EH (cell line): Measurements from ENCODE around the gene ALPK3.

ENCODE experiments used
- DNase-seq: peaks from one replicate; pipeline ENCODE4 v3.0.0-alpha.2; 2015; ENCODE audit warnings: low read depth

The ALPK3 gene

DNA sequence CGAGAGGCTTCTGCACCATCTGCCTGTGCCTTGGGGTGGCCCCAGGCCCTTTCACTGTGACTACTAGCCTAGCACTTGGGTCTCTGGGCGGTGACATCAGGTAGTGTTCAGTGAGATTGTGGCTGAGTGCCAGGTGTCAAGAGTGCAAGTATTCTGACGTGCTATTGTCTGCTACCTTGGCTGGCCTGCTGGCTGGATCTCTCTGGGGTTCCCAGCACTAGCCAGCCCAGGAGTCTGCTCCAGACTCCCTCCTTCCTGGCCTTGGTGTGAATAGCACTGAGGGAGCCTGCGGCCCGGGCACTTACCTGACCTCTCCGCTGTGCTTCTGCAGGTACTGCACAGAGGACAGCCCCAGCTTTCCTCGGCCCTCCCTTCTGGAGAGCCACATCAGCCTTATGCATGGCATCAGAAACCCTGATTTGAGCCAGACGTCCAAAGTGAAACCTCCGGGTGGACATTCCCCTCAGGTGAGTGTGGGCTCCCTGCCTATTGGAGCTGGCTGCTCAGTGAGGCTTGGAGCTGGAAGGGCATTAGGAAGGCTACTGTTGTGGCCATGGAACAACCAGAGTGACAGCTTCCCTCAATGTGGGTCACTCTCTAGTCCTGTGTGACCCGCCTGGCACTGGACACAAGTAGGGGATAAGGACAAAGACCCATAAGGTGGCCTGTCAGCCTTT lies 17.5 kb upstream of the ALPK3 start:
- DNase-seq, result no peak

DNA sequence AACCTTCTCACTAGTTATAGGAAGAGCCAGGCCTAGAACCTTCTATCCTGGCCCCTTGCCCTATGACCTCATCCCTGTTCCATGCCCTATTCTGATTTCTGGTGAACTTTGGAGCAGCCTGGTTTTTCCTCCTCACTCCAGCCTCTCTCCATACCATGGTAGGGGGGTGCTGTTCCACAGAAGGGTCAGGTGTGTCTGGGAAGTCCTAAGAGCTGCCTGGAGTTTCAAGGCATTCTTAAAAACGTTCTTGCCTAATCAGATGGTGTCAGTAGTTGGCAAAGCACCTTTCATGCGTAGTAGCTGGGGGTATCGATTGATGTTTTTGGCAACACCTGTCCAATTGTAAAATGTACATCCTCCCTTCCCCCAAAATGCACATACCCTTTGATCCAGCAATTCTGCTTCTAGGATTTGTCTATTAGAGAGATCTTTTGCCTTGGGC lies 16.8 kb upstream of the ALPK3 start:
- no peak for DNase-seq

DNA sequence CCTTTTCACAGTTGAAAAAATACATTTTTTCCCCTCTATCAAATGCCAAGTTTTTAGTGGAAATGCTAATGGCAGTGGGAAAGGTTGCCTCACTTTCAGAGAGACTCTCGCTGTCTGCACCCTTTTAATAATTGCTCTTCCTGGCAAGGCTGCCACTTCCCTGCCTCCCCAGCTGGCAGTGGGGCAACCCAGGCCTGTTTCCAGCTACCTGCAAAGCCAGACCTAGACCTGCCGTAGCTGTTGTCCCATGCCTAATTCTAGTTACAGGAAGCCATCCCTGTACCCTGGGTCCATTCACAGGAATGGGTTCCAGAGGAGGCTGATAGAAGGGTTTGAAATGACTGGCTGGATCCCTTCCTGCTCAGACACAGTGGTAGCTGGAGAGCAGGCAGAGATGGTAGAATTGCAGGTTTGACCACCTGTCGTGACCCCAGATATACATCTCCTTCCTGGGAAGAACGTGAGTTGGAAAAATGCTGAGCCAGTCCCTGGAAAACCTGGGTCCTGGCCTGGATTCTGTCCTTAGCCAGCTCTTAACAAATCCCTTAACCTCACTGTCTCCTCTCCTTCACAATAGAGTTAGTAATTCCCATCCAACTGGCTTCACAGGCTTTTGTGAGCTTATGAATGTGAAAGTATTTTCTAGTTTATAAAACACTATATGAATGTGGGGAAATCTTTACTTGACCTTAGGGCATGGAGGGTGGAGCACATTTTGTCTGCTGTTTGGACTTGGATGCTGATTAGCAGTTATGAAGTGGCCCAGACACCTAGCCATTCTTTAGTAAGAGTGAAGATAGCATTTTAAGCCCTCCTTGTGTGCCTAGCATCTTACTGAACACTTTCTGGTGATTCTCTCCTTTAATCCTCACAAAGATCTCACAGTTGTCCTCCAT lies 12.9 kb upstream of the ALPK3 start:
- DNase-seq, result no peak

DNA sequence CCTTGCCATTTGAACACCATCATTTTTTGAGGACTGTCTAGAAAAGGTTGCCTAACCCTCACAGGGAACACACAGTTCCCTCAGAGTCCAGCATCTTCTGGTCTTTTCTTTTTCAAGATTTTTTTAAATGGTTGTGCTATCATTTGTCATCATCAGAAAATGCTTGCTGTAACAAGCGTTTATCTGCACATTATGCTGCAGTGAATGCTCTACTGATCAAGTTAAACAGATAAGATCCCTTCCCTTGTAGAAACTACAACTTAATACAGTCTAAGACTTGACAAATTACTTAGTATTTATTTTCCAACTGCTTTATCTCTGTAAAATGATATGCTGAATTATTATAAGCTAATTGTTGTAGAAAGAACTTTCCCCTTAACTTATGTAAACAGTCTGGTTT lies 11.9 kb upstream of the ALPK3 start:
- DNase-seq, result no peak

DNA sequence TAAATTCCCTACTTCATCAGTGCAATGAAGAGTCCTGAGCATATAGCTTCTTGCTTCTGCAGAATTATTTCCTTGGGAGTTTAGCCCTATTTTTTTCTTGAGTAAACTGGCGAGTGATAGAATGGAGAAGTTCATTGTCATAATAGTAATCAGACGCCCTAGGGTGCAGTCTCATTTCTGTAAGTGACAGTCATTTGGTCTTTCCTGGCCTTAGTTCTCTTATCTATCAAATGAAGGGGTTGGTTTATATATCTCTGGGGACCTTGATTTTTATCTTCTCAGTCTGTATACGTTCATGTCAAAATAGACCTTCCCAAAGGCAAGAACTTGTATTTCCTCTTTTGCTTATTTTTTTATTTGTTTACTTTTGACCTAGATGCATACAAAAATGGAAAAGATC lies 9.9 kb upstream of the ALPK3 start:
- DNase-seq, result no peak

DNA sequence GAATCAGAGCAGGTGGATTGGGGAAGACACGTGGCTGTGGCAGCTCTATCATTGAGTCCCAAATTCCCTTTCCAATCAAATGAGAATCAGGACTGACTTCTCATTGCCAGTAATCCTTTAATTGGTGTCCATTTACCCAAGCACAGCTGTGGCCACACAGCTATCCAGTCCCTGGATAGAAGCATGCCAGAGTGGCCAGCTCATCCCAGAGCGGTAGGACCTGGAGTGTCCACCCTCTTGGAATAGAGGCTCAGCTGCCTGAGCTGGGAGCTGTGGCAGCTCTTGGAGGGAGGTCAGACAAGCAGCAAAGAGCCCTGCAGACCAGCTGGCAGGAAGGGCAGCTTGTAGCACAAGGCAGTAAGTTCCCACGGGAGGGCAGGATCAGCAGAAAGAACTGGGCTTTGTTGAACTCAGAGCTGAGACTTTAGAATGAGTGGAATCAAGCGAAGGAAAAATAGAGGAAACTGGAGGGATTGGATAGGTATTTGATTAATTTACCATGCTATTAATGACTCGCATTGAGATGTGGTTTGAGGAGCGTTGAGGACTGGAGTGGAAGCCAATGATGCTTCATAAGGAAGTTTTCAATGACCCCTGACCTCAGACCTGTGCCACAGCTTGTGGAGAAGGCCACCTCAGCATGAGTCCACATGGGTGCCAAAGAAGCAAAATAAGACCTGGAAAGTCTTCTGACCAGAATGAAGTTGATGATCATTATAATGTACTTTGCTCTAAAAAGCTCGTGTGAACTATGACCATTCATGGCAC lies 6.9 kb upstream of the ALPK3 start:
- DNase-seq, result peak; percentile 62

DNA sequence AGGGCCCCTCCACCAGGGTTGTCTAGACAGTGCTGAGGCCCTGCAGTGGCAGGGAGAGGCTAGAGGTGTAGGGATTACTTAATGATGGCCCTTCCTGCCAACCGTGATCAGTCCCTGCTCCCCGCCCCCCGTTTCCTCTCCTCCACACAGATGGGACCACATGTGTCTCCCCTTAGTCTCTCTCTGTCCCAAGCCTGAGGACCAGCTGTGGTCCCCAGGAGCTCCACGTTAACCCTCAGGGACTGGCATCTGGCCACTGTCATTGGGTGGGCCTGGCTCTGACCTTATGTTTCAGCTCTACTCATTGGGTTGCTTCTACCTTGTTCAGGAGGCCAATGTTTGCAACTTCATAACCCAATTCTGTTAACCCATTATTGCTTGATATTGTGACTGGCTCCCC lies 6.0 kb upstream of the ALPK3 start:
- DNase-seq, result no peak

DNA sequence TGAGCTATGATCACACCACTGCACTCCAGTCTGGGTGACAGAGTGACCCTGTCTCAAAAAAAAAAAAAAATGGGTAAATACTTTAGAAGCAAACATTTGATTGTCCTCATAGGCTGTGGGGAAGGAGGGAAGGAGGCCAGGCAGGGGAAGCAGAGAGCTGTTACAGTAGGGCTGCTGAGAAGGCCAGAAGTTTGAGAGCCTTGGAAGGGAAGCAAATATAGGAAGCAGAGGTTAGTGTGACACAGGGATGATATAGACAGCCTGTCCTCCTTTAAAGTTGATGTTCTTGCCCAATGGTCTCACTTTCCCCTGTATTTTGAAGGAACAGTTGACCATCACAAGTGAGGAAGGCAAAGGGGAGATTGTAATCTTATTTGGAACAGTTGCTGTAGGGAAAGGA lies 5.3 kb upstream of the ALPK3 start:
- no peak for DNase-seq

DNA sequence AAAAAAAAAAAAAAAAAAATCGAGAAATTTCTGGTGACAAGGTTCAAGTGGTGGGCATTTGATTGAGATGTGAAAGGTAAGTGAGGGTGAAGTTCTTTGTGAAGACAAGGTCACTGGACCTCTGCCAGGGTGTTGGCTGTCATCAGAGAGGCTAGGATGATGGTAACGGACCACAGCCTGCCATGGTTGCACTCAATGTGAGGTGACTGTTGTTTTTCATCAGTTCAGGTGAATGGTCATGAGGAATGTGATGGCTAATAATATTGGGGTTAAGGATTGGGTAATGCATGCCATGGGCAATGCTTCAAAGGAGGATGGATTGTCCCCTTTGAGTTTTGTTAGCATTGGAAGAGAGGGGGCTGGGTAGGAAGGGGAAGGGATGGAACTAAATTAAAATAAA lies 4.3 kb upstream of the ALPK3 start:
- DNase-seq, result no peak

DNA sequence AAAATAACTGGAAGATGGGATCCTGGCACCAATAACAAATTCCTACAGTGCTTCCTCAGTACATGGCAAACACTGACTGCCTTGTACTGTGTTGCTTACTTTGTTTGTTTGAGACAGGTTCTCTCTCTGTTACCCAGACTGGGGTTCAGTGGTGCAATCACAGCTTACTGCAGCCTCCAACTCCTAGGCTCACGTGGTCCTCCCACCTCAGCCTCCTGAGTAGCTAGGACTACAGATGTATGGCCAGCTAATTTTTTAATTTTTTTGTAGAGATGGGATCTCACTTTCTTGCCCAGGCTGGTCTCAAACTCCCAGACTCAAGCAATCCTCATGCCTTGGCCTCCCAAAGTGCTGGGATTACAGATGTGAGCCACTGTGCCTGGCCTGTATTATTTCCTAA lies 3.7 kb upstream of the ALPK3 start:
- DNase-seq, result no peak

DNA sequence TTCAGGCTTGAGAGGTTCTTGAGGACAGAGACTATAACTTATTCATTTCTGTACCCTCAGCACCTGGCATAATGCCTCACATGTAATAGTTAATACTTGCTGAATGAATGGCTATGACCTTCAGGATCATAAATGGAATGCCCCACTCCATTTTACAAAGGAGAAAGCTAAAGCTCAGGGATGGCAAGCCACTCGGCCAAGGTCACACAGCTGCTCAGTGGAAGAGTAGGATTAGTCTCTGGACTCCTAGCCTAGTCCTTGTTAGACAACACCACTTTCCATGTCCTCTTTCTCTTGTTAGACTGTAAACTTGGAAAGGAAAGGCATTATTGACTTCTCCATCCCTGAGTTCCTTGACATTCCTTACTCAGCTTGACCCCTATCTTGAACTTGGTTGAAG lies 3.2 kb upstream of the ALPK3 start:
- DNase-seq, result no peak

DNA sequence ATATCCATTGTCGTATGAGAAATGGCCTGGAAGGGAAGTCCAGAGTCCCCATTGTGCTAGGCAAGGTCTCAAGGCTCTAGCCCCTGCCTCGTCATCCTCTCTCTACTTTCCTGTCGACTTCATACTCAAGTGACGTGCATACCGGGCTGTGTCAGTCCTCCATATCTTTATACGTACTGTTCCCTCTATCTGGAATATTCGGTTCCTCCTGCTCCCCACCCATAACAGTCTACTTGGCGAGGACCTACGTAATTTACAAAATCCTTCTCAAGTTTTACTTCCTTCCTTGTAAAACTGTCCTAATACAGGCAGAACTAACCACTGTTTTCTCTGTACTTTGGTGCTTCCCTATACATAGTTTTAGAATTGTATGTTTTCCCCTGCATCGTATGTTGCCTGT lies 2.2 kb upstream of the ALPK3 start:
- no peak for DNase-seq

DNA sequence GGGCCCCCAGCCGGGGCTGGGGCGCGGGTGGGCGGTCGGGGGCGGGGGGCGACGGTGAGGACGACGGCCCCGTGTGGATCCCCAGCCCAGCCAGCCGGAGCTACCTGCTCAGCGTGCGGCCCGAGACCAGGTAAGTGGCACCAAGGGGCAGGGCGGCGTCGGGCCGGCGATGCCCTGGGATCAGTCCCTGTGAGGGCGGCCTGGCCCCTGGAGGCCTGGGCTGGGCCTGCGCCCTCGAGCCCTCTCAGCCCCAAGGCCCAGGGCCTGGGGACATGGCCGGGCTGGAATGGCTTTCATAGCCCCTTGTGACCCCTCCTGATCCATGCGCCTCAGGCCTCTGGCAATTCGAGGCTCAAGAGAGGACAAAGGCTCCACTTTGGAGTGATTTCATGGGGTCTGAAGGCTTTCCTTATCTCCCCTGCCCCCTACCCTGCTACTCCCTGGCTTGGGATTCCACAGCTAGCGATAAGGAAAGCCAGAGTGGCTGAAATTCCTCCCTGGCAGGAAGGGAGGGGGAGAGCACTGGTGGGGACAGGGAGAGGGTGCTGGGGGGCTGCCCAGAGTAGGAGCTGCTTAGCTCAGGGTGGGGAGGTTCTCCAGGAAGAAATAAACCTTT lies 418 bp downstream of the ALPK3 start:
- no peak for DNase-seq

DNA sequence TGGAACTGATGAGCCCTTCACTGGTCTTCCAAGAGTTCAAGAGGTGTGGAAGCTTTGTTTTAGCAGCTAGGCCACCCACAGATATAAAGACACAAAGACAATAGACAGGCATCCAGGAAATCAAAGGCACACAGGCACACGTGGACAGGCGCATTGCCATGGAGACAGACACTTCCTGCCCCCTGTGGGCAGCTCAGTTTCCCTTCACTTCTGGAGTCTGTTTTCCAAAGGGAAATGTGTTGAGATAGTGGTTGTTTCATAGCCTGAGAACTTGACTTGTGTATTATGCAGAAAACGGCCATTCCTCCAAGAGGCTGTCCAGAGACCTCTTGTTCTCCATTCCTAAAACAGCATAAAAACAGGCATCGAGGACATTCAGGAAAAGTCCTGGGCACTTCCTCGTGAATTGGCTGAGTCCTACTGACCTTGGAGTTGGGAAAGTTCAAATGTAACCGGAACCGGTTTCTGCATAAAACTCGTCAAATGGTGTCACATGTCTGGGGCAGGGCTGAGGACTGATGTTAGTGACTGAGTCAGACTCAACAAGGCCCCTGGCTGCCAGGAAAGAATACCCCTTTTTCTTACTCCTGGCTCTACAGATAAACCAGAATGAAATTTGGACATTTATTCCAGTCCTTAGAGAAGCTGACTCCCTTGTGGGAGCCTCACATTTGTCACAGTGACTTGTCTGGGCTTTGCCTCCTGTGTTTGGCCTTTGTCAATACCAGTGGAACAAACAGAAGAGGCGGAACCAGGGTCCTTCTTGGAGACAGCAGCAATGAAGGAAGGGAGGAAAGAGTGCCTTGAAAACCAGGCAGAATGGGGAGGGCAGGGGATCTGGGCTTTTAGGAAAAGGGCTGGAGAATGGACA lies 1.3 kb downstream of the ALPK3 start:
- DNase-seq, result peak; percentile 44

DNA sequence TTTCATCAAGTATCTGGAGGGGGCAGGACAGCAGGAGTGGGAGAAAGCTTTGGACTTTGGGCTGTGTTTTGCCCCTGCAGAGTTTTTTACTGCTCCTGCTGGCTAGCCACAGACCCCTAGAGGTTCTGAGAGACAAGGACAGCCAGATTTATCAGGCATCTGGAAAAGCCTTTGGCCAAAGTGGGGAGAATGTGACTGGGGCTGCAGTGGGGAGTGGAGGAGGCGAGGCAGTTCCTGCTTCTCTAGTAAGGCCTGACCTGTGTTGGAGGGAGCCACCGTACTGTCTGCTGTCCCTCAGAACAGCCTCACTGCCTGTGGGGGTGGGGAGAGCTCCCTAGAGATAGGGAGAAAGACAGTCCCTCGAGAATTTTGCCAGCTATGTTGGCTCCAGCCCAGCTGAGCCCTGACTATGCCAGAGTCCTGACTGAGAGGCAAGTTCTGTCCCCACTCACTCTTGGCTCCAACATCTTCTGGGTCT lies 2.2 kb downstream of the ALPK3 start:
- no peak for DNase-seq

DNA sequence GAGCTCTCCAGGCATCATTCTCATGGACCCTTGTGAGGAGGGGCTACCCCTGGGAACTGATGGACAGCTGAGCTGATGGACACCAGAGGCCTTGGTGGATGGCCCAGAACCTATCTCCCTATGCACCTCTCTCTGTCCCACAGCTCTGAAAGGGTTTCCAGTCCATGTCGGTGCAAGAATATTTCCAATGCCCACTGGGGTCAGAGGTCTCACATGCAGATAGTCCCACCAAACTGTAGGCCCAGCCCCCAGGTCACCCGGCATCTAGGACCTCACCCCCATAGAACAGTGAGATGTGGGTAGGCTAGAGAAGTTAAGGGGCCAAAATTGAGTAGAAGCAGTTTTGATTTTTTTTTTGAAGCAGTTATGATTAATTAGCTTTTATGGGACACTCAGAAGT lies 2.6 kb downstream of the ALPK3 start:
- DNase-seq, result no peak

DNA sequence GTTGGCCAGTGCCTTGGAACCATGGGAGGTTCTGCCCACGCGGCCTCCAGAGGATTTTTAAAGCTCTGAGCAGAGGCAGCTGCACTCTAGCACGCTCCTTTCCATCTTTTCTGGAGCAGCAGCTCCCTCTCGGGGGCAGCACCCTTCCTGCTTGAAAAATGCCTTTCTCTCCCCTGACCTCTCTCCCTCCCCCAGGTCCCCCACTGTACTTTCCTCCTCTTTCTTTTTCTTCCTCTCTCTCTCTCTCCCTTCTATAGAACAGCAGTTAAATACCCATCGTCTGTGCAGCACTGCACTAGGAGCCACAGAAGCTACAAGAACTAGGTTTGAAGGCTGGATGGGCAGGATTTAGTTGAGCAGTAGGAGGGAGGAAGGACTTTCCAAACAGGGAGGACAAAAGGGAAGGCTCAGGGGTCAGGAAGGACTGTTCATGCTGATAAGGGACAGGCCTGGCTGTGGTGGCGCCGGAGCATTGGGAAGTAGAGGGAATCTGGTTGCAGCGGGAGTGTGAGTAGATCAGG lies 4.4 kb downstream of the ALPK3 start:
- DNase-seq, result no peak

DNA sequence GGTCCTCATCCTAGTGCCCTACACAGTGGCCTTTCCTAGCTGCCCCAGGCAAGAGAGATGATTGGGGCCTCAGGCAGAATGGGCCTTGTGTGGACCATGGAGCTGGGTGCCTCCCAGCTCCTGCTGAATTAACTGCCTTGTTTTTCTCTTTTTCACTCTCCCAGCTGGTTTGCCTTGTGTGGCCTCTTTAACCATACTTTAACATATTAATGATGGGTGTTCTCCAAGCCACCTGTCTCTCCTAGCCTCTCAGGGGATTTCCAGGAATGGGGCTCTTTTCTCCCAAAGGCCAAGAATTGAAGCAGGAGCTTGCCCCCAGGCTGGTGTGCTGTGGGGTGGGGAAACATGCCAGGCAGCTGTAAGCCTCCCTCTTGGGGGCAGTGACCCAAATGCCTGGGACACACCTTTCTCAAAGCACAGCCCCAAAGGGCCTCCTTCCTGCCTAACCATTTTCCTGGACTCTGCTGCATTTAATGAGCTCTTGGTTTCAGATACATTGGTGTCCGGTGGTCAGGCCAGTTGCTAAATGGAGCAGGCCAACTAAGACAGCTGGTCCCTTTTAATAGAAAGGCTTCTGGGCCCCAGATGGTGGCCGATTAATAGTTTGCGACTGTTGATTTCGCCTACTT lies 5.6 kb downstream of the ALPK3 start:
- no peak for DNase-seq

DNA sequence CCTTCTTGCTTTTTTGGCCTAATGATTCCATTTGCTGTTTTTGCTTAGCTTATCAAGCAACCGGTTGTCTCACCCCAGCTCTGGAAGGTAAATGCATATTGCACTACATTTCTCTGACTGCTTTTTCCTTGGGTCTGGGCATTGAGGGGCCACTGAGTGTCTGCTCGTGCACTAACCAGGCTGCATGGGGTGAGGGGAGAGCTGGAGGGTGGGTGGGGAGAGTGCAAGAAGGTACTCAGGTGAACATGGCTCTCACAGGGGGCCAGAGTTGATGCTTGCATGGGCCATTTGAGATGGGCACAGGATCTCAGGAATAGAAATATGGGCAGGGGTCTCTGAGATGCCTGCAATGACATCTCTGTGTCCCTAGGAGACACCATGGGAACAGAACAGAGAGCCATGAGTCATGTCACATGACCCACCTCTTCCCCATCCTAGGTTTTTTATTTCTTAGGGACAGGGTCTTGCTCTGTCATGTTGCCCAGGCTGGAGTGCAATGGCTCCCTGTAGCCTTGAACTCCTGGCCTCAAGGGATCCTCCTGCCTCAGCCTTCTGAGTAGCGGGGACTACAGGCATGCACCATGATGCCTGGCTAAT lies 6.2 kb downstream of the ALPK3 start:
- no peak for DNase-seq
